Panc1 (cell line): ENCODE data around the gene PGBD1. TPM values are rescaled to one million over a fixed set of nuclear protein-coding genes. Genes with fewer than 3 reads are reported as not detected.

ENCODE experiments used
- ATAC-seq: fragments of 200-7000 bp; cut with Tn5 transposase; 2 replicates; pipeline ENCODE4 v1.9.1; 2020; ENCODE audit warnings: mild to moderate bottlenecking, moderate library complexity
- BruUV-seq: library from RNA; stranded (reverse); fragments of 400-500 nt; replicated peaks from 2 replicates; lab custom pipeline; 2021; lab: Mats Ljungman, UMichigan
- CTCF ChIA-PET: fragments of 300-600 bp; sonication (Branson Sonifier 250); formaldehyde crosslinking; loops from one replicate; lab custom pipeline; 2022; ENCODE audit warnings: antibody characterized with exemption; lab: Charles Lee
- POLR2A ChIA-PET: fragments of 300-600 bp; sonication (Branson Sonifier 250); formaldehyde crosslinking; loops from one replicate; lab custom pipeline; 2022; ENCODE audit warnings: antibody characterized with exemption; lab: Charles Lee
- DNase-seq: peaks from one replicate; pipeline ENCODE4 v3.0.0-alpha.2; 2010; ENCODE audit warnings: low read depth, low spot score
- H3K27ac ChIP-seq: 2 replicates; pipeline ENCODE4 v1.5.1; 2011; ENCODE audit warnings: mild to moderate bottlenecking, low read length, inconsistent platforms
- H3K27me3 ChIP-seq: fragments of 200-500 bp; sonication (Bioruptor generic); 2 replicates; pipeline ENCODE4 v1.6.0; 2014; ENCODE audit warnings: low read length, inconsistent platforms; ENCODE audit not compliant: control insufficient read depth, insufficient read depth
- H3K36me3 ChIP-seq: fragments of 200-500 bp; sonication (Bioruptor generic); 2 replicates; pipeline ENCODE4 v1.5.1; 2014; ENCODE audit warnings: inconsistent platforms, mild to moderate bottlenecking, low read length, moderate library complexity; ENCODE audit not compliant: control insufficient read depth, insufficient read depth
- H3K4me1 ChIP-seq: 2 replicates; pipeline ENCODE4 v1.5.1; 2011; ENCODE audit warnings: inconsistent platforms, mild to moderate bottlenecking, low read length, moderate library complexity; ENCODE audit not compliant: control insufficient read depth, insufficient read depth
- H3K4me3 ChIP-seq, 2 experiments: 2 replicates each; pipeline ENCODE4 v1.5.1; 2011 to 2012; ENCODE audit warnings: low read depth in 2 of 2, low read length in 2 of 2, mild to moderate bottlenecking in 2 of 2, inconsistent platforms in 1 of 2, moderate library complexity in 1 of 2
- H3K9me3 ChIP-seq: fragments of 200-500 bp; sonication (Bioruptor generic); 2 replicates; pipeline ENCODE4 v1.5.1; 2014; ENCODE audit warnings: low read depth, mild to moderate bottlenecking, inconsistent platforms, low read length, moderate library complexity; ENCODE audit not compliant: control insufficient read depth, insufficient read depth
- POLR2AphosphoS5 ChIP-seq: IDR thresholded peaks from 2 replicates; pipeline ENCODE4 v1.6.1; 2012; ENCODE audit warnings: mild to moderate bottlenecking, low read depth, low read length, moderate library complexity
- REST ChIP-seq, 2 experiments: IDR thresholded peaks; 2 replicates each; pipeline ENCODE4 v1.6.1; 2011 to 2012; ENCODE audit warnings: low read depth in 2 of 2, control low read depth in 1 of 2, low read length in 1 of 2, mild to moderate bottlenecking in 1 of 2, moderate library complexity in 1 of 2; ENCODE audit not compliant: insufficient read depth in 1 of 2
- SIN3A ChIP-seq: IDR thresholded peaks from 2 replicates; pipeline ENCODE4 v1.6.1; 2012; ENCODE audit warnings: low read depth, mild to moderate bottlenecking, low read length, moderate library complexity, borderline replicate concordance; ENCODE audit not compliant: insufficient read depth
- TCF7L2 ChIP-seq: IDR thresholded peaks from 2 replicates; pipeline ENCODE4 v1.6.1; 2011; ENCODE audit warnings: mild to moderate bottlenecking, low read depth, low read length, inconsistent platforms
- in situ Hi-C: cut with HindIII; loops from 2 replicates; pipeline ENCODE4 v1.10.0; 2016; ENCODE audit warnings: low sequenced_read_pairs, low pct_unique_long_range_greater_than_20kb
- intact Hi-C: fragments of 100-400 bp; cut with micrococcal nuclease; formaldehyde crosslinking; loops from one replicate; pipeline ENCODE4 v1.10.0; 2022; ENCODE audit not compliant: unreplicated experiment
- total RNA-seq: library from RNA; stranded (reverse); gene quantifications from one replicate; pipeline ENCODE4 v1.2.1, GENCODE V29; 2021; ENCODE audit not compliant: unreplicated experiment
- TF ChIP-seq, protein P1 (sequence below): fragments of 450-650 bp; IDR thresholded peaks from 2 replicates; pipeline ENCODE4 v1.5.1; 2017; ENCODE audit warnings: mild to moderate bottlenecking

The PGBD1 gene
- total RNA-seq, 1 experiment from 2014 or later = 7.6 TPM

DNA sequence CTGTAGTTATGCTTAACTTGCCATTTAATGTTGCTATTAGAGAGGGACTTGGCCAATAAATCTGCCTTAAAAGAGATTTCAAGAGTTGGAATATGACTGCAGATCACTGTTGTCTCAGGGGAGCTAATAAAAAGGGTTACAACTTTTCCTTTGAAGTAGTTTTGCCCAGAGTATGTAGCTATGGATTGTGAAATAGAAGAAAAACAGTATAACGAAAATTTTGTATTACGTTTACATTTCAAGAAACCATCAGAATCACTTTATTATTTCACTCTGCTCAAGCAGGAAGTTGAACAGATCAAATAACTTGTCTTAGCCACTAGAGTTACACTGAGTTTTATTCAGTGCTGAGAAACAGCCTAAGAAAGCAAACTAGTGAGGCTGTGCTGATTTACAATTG, 17.4 kb upstream of the PGBD1 start:
- intact Hi-C loops = no loop called here

DNA sequence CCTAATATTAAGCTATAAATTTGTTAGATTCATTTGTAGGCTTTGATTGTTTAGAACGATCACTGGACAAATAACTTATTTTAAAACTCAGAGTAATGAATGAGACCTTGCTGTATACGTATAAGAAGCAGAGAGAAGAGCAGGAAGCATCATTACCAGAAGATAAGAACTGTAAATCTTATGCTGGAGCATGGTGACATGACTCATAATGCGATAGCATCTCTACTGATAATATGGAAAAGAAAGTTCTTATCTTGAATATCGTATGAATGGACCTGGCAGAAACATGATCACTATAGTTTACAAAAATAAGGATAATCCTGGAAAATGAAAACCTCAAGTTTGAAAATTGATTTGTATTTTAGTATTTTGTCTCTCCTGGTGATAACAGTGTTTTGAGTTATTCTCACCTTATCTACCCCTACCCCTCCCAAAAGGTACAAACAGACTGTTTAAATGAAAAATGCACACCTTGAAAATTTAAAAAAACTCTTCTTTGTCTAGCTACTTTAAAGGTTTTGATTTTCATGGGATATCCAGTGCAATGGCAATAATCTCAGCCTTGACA, 16.5 kb upstream of the PGBD1 start:
- ChIA-PET CTCF (no interaction called here), POLR2A (no interaction called here)
- Histone ChIP-seq H3K27me3 (no peaks in the 10 kb centered on the region), H3K27ac (no peak overlapping the region), H3K4me3 (no peak overlapping the region), H3K9me3 (no peaks in the 10 kb centered on the region), H3K4me1 (peaks cover 16% of the 10 kb centered on the region; the same call in 1 of the 2 replicates), H3K36me3 (no peaks in the 10 kb centered on the region; the same call in none of the 2 replicates)
- in situ Hi-C loops = no loop called here
- intact Hi-C loops = loop anchor here (5.0 kb wide), 1 partner anchor 87 kb away; no protein-coding TSS in a partner anchor
- no TSS peak for BruUV-seq
- TF ChIP-seq REST (IDR thresholded peaks at IDR 0.05; ENCODE audit: insufficient read depth in 1 of 2, low read depth in 2 of 2, low read length in 1 of 2) (no peak), TCF7L2 (no peak), POLR2AphosphoS5 (no peak), SIN3A (no peak)
- TF ChIP-seq, protein P1, sequence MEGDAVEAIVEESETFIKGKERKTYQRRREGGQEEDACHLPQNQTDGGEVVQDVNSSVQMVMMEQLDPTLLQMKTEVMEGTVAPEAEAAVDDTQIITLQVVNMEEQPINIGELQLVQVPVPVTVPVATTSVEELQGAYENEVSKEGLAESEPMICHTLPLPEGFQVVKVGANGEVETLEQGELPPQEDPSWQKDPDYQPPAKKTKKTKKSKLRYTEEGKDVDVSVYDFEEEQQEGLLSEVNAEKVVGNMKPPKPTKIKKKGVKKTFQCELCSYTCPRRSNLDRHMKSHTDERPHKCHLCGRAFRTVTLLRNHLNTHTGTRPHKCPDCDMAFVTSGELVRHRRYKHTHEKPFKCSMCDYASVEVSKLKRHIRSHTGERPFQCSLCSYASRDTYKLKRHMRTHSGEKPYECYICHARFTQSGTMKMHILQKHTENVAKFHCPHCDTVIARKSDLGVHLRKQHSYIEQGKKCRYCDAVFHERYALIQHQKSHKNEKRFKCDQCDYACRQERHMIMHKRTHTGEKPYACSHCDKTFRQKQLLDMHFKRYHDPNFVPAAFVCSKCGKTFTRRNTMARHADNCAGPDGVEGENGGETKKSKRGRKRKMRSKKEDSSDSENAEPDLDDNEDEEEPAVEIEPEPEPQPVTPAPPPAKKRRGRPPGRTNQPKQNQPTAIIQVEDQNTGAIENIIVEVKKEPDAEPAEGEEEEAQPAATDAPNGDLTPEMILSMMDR = no peak
- ATAC-seq (no peak), DNase-seq (no peak)

More for the DNA sequence above, 17.4 kb upstream of the PGBD1 start:
- Histone ChIP-seq H3K27ac (no peak overlapping the region; the same call in 1 of the 2 replicates), H3K36me3 (no peaks in the 10 kb centered on the region; the same call in none of the 2 replicates), H3K4me3 (no peak overlapping the region), H3K27me3 (no peaks in the 10 kb centered on the region), H3K9me3 (no peaks in the 10 kb centered on the region), H3K4me1 (peaks cover 10% of the 10 kb centered on the region; the same call in 1 of the 2 replicates)
- TF ChIP-seq REST (IDR thresholded peaks at IDR 0.05; ENCODE audit: insufficient read depth in 1 of 2, low read depth in 2 of 2, low read length in 1 of 2) (no peak), SIN3A (no peak)
- TF ChIP-seq, protein P1 = no peak
- DNase-seq (no peak), ATAC-seq (no peak)
- in situ Hi-C loops = no loop called here
- BruUV-seq = no TSS peak
- ChIA-PET CTCF (no interaction called here), POLR2A (no interaction called here)
